GM12891 (cell line): Measurements from ENCODE around the gene EYA4.

Experiments used
- POLR2A ChIP-seq: IDR thresholded peaks from 2 replicates; pipeline ENCODE4 v1.6.1; 2011; ENCODE audit warnings: low read depth, low read length, control low read depth
- POLR2AphosphoS5 ChIP-seq: IDR thresholded peaks from 2 replicates; pipeline ENCODE4 v1.6.1; 2011; ENCODE audit warnings: low read depth, low read length, control low read depth

- no peak for TF ChIP-seq POLR2A
- no peak for TF ChIP-seq POLR2AphosphoS5
These were observed 96.2 kb downstream of the EYA4 start for GRCh38 chr6:133337308-133337707.
